Esophagus squamous epithelium (tissue), 5 donors: ENCODE results near the gene P3H2. TPM values are rescaled to one million over a fixed set of nuclear protein-coding genes. Genes with fewer than 3 reads are reported as not detected.

Experiments used
- DNase-seq: peaks from one replicate; lab custom pipeline; 2025; lab: John Stamatoyannopoulos, UW
- H3K27ac ChIP-seq, 4 donors: fragments of 200-600 bp; sonication (generic); one replicate each; pipeline ENCODE4 v1.5.1; 2016 to 2019; ENCODE audit warnings: mild to moderate bottlenecking in 1 of 4
- H3K27me3 ChIP-seq, 4 donors: fragments of 200-600 bp; sonication (generic); 1 replicate in 3 of 4; 2 replicates in 1 of 4; pipeline versions ENCODE4 v1.5.1 to v1.6.0; 2017 to 2021; ENCODE audit warnings: antibody characterized with exemption in 1 of 4
- H3K36me3 ChIP-seq, 3 donors: fragments of 200-600 bp; sonication (generic); one replicate each; pipeline ENCODE4 v1.5.1; 2016 to 2019
- H3K4me1 ChIP-seq, 3 donors: fragments of 200-600 bp; sonication (generic); one replicate each; pipeline ENCODE4 v1.5.1; 2017 to 2019
- H3K4me3 ChIP-seq, 4 donors: fragments of 200-600 bp; sonication (generic); 1 replicate in 3 of 4; 2 replicates in 1 of 4; pipeline ENCODE4 v1.5.1; 2016 to 2019; ENCODE audit warnings: mild to moderate bottlenecking in 2 of 4, moderate library complexity in 1 of 4
- H3K9me3 ChIP-seq, 3 donors: fragments of 200-600 bp; sonication (generic); one replicate each; pipeline ENCODE4 v1.5.1; 2016 to 2019
- CTCF ChIP-seq, 6 experiments: fragments of 450-650 bp in 4 of 6; fragments of 200-600 bp in 2 of 6; sonication (generic) in 2 of 6; IDR thresholded peaks; one replicate each; pipeline ENCODE4 v1.5.1; 2016 to 2019; ENCODE audit warnings: antibody characterized with exemption in 6 of 6, mild to moderate bottlenecking in 4 of 6, moderate library complexity in 4 of 6
- POLR2A ChIP-seq, 4 donors: fragments of 450-650 bp; IDR thresholded peaks; one replicate each; pipeline ENCODE4 v1.6.1; 2017; ENCODE audit warnings: antibody characterized with exemption in 4 of 4, mild to moderate bottlenecking in 4 of 4, moderate library complexity in 3 of 4
- WGBS, 2 donors: methylation state at CpG; one replicate each; pipeline ENCODE4 v1.1.5; 2018; 5-methylcytosine and 5-hydroxymethylcytosine counted together
- intact Hi-C: fragments of 100-400 bp; cut with DNase I; formaldehyde crosslinking; loops from one replicate; pipeline ENCODE4 v1.15.0; 2022
- total RNA-seq, 4 donors: library from RNA; depleted of rRNA; stranded (reverse); fragments of >200 nt; gene quantifications; one replicate each; pipeline ENCODE4 v1.1.0, GENCODE V29; 2016
- donor health status: DM: yes; HTN: yes; CAD: no.

The P3H2 gene
- total RNA-seq, 4 donors from 2014 or later = 16.5 to 41.2 (median 34.0) TPM

- H3K9me3 ChIP-seq = no peaks in the 10 kb centered on the region
- no peak overlapping the region for H3K27ac ChIP-seq
- TF ChIP-seq CTCF (IDR thresholded peaks at IDR 0.05) (no peak), POLR2A (IDR thresholded peaks at IDR 0.05) (no peak)
- intact Hi-C loops = no loop called here
- no peaks in the 10 kb centered on the region for H3K27me3 ChIP-seq
- H3K4me1 ChIP-seq = no peaks in the 10 kb centered on the region
- DNase-seq = no peak
- no peaks in the 10 kb centered on the region for H3K36me3 ChIP-seq
- WGBS, 2 donors = 68 to 76% methylated on average over 3 of the region's 3 CpGs
- no peak overlapping the region for H3K4me3 ChIP-seq
These were observed 132.4 kb downstream of the P3H2 start for GRCh38 chr3:189988322-189988721.

- Histone ChIP-seq H3K36me3 (no peaks in the 10 kb centered on the region), H3K4me3 (no peak overlapping the region), H3K27me3 (no peaks in the 10 kb centered on the region), H3K27ac (no peak overlapping the region), H3K4me1 (peaks cover 0 to 13% (median 0%) of the 10 kb centered on the region in 3 donors), H3K9me3 (no peaks in the 10 kb centered on the region)
- WGBS, 2 donors = 70 to 82% methylated on average over 6 of the region's 6 CpGs
- TF ChIP-seq CTCF (IDR thresholded peaks at IDR 0.05) (no peak), POLR2A (IDR thresholded peaks at IDR 0.05) (no peak)
- no peak for DNase-seq
- intact Hi-C loops = no loop called here
These were observed 134.7 kb downstream of the P3H2 start for GRCh38 chr3:189985948-189986347.

GRCh38 chr3:189983612-189984011 lies 137.1 kb downstream of the P3H2 start:
- Histone ChIP-seq H3K4me1 (peaks cover 0 to 13% (median 0%) of the 10 kb centered on the region in 3 donors), H3K4me3 (no peak overlapping the region), H3K9me3 (no peaks in the 10 kb centered on the region), H3K36me3 (no peaks in the 10 kb centered on the region), H3K27ac (no peak overlapping the region), H3K27me3 (no peaks in the 10 kb centered on the region)
- DNase-seq = no peak
- intact Hi-C loops = no loop called here
- 89 to 98% methylated on average over 3 of the region's 3 CpGs for WGBS, 2 donors
- TF ChIP-seq POLR2A (IDR thresholded peaks at IDR 0.05) (no peak), CTCF (IDR thresholded peaks at IDR 0.05) (no peak)

GRCh38 chr3:189982321-189982945 lies 138.3 kb downstream of the P3H2 start:
- TF ChIP-seq CTCF (IDR thresholded peaks at IDR 0.05) (no peak), POLR2A (IDR thresholded peaks at IDR 0.05) (no peak)
- Histone ChIP-seq H3K4me3 (no peak overlapping the region), H3K36me3 (no peaks in the 10 kb centered on the region), H3K27me3 (no peaks in the 10 kb centered on the region), H3K4me1 (peaks cover 0 to 13% (median 0%) of the 10 kb centered on the region in 3 donors), H3K27ac (peak overlapping the region in 2 of 4 donors; percentile 10 to 55), H3K9me3 (no peaks in the 10 kb centered on the region)
- no peak for DNase-seq
- intact Hi-C loops = no loop called here
- WGBS, 2 donors = 66 to 71% methylated on average over 5 of the region's 5 CpGs

- H3K36me3 ChIP-seq = no peaks in the 10 kb centered on the region
- no peak for DNase-seq
- intact Hi-C loops = no loop called here
- no peak for TF ChIP-seq POLR2A (IDR thresholded peaks at IDR 0.05)
- TF ChIP-seq CTCF (IDR thresholded peaks at IDR 0.05) = no peak
- no peak overlapping the region for H3K4me3 ChIP-seq
- H3K4me1 ChIP-seq = peaks cover 0 to 13% (median 0%) of the 10 kb centered on the region in 3 donors
- no peaks in the 10 kb centered on the region for H3K9me3 ChIP-seq
- no peaks in the 10 kb centered on the region for H3K27me3 ChIP-seq
- peak overlapping the region in 2 of 4 donors; percentile 12 to 34 for H3K27ac ChIP-seq
These were observed 139.0 kb downstream of the P3H2 start for GRCh38 chr3:189981668-189982067.
